Fibroblast of skin of right quadriceps (primary cell): Measurements from ENCODE around the gene ACP2.

ENCODE experiments used
- DNase-seq: peaks from one replicate; pipeline ENCODE4 v3.0.0-alpha.2; 2013

The ACP2 gene, protein sequence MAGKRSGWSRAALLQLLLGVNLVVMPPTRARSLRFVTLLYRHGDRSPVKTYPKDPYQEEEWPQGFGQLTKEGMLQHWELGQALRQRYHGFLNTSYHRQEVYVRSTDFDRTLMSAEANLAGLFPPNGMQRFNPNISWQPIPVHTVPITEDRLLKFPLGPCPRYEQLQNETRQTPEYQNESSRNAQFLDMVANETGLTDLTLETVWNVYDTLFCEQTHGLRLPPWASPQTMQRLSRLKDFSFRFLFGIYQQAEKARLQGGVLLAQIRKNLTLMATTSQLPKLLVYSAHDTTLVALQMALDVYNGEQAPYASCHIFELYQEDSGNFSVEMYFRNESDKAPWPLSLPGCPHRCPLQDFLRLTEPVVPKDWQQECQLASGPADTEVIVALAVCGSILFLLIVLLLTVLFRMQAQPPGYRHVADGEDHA

DNA sequence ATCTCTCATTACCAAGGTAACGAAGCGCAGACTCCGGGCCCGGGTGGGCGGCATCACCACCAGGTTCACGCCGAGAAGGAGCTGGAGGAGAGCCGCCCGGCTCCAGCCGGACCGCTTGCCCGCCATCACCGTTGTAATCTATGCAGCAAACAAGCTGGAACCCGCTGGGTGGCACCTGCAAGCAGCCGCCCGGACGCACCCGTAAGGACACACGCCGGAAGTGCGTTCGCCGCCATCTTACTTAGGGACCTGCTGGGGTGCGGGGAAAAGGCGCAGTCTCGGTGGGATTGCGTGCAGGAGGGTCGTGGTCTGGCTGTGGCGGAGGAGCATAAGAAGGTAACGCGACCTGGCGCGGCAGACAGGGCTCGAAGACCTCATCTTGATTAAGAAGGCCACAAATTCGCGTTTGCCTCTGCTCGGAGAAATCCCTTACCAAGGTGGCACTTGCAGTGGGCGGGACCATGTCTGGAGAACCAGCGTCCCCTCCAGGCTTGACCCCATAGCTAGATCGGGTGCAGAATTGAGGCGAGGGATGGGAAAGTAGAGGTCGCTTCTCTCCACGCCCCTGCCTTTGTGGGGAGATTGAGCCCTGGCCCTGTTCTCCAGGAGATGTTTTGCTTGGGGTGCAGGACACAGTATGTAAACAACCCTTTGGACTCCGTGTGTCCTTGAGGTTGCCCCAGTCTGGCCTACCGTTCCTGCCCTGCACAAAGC is at the start of gene ACP2:
TSS of gene ACP2 (minus strand) at position 151 of the 714 bp plus-strand sequence. CDS start at position 126, 25 bp downstream.
- DNase-seq = peak; percentile 87

GRCh38 chr11:47296045-47296444 is 47.4 kb upstream of the ACP2 start:
- DNase-seq = no peak

- DNase-seq = no peak
These were observed 46.8 kb upstream of the ACP2 start for GRCh38 chr11:47295385-47295784.

- DNase-seq = no peak
These were observed 41.2 kb upstream of the ACP2 start for GRCh38 chr11:47289856-47290255.

GRCh38 chr11:47288066-47288465 is 39.5 kb upstream of the ACP2 start:
- DNase-seq = no peak

GRCh38 chr11:47285969-47286770 is 37.6 kb upstream of the ACP2 start:
- DNase-seq = no peak

DNA sequence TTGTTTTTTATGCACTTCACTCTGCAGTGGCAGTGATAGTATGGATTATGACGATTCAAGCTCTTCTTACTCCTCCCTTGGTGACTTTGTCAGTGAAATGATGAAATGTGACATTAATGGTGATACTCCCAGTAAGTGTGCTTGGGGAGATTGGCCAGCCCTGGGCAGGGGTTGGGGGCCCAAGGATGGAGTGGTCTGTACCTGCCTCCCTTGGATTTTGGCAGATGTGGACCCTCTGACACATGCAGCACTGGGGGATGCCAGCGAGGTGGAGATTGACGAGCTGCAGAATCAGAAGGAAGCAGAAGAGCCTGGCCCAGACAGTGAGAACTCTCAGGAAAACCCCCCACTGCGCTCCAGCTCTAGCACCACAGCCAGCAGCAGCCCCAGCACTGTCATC is 35.5 kb upstream of the ACP2 start:
- DNase-seq = no peak

DNA sequence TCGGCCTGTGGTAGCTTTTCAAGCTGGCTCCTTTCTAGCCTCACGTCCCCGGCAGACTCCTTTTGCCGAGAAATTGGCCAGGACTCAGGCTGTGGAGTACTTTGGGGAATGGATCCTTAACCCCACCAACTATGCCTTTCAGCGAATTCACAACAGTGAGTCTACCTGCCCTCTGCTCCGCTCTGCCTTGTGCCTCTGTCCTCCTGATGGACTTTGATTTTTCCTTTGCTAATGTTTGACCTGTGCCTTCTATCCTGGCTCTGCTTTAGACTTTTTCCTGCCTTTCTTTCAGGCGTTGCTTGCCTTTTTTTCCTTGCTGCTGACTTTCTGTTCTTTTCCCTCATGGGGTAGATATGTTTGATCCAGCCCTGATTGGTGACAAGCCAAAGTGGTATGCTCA is 33.8 kb upstream of the ACP2 start:
- DNase-seq = no peak

DNA sequence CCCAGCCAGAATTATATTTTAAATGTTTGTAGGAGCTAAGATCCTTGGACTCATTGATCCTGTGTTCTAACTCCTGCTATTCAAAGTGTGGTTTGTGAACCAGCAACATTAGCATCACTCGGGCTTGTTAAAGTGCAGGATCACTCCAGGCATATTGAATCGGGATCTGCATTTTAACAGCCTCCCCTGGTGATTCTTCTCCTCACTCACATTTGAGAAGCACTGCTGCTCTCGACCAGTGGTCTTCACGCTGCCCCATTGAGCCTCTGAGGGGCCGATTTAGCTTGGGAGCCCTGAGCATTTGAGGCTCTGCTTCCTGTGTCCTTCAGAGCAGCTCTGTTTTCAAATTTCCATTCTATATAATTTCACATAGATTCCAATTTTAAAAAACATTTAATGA is 32.2 kb upstream of the ACP2 start:
- no peak for DNase-seq

- DNase-seq = no peak
These were observed 31.5 kb upstream of the ACP2 start for GRCh38 chr11:47280099-47280498.

DNA sequence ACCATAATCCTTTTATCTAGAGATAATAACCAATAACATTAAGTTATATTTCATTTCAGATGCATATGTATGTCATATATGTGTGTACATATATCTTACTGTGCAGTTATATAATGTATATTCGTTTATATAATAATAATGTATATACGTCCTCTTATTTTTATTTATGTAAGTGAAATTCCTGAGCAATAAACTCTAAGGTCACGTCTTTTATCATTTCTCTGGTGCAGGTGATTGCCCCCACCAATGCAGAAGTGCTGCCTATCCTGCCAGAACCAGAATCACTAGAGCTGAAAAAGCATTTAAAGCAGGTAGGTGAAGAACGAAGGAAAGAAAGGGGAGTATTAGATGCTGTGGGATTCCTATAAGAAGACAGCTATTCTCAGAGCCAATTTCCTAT is 30.2 kb upstream of the ACP2 start:
- no peak for DNase-seq

DNA sequence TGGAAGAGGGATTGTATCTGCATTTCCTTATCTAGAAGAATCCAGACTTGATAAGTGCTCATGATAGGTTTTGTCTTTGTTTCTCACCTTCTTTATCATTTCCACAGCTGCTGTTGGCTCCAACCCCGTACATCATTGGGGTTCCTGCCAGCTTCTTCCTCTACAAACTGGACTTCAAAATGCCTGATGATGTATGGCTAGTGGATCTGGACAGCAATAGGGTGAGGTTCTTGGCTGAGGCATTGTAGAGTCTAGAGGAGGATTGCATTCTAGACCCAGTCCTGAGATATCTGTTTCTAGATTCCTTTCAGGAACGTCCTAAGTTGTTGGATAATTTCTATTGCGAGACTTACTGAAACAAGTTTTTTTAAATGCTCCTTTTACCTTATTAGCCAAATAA is 29.4 kb upstream of the ACP2 start:
- no peak for DNase-seq

DNA sequence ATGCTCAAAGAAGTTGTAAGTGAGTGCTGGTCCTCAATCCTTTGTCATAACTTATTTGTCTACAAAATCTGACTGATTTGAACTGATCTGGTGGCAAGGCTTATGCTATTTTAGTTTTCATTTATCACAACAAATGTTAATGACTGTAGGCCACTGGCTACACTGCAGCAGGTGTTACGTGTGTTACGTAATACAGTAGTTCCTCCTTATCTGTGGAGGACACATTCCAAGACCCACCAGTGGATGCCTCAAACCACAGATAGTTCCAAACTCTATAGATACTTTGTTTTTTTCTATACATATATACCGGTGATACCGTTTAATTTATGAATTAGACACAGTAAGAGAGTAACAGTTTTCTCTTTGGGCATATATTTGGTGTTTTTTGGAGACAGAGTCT is 28.3 kb upstream of the ACP2 start:
- no peak for DNase-seq

- no peak for DNase-seq
These were observed 26.1 kb upstream of the ACP2 start for GRCh38 chr11:47274495-47275235.

GRCh38 chr11:47272706-47273105 is 24.1 kb upstream of the ACP2 start:
- no peak for DNase-seq

GRCh38 chr11:47271961-47272661 is 23.5 kb upstream of the ACP2 start:
- no peak for DNase-seq

GRCh38 chr11:47271328-47271727 is 22.7 kb upstream of the ACP2 start:
- DNase-seq = no peak

DNA sequence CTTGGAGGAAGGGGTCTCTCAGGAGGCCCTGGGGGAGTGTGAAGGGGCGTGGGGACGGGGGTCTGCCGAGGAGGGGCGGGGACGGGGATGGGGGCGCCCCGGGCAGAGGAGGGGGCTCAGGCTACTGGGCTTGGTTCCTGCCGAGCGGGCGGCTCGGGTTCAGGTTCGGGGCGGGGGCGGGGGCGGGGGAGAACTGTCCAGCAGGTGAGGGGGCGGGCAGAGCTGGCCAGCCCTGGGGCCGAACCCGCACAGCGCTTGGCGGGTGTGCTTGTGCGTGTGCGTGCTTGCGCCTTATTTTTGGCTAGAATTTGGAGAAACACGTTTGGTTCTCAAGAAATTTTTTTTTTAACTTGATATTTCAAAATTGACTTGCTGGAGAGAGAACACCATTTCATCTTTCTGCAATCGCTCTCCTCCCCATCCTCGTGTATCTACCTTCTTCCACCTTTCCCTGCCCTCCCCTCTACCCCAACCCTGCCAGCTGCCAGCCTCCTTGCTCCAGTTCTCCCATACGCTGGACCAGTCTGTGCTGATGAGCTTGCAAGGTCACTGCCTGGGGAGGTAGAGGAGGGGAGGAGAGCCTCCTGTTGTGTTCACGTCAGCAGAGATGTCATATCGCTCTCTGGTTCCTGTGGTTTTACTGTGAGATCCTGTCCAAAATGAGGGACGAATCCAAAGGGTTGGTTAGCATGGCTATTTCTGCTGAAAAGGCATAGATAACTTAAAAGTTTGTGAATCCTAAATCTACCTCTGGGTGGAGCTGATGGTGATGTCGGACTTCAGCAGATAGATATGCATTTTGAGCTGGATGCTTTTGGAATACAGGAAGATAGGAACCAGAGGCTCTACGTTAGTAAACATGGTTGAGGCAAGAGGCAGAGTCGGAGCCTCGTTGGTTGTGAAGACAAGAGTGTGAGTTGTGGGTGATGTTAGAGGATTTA is 22.0 kb upstream of the ACP2 start:
- DNase-seq = peak; percentile 55

DNA sequence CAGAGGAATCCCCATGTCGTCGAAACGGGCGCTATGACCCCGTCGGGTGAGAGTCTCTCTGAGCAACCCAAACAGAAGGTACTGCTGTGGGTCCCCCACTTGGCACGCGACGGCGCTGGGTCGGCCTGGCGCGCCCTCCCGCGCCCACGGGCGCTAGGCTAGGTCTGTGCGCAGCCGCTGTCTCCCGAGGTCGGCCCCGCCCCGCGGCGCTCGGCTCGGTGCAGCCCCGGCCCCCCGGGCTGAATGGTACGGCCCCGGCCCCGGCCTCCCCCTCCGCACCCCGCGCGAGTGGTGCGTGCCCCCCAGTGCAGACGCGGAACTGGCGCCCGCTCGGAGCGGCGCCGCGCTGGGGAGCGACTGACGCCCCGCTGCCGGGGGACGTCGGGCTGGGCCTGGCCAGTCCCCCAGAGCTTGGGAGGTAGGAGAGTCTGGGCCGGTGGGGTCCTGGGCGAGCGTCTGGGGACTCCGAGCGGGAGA is 21.3 kb upstream of the ACP2 start, which contains the start of gene MADD:
TSS of gene MADD (plus strand) at position 305 of the 477 bp plus-strand sequence.
- peak; percentile 88 for DNase-seq

- peak; percentile 94 for DNase-seq
These were observed 20.6 kb upstream of the ACP2 start for GRCh38 chr11:47269002-47269828.
